ENCODE measurements around the gene TTC9B.

- TF ChIP-seq CTCF (conservative IDR thresholded peaks at IDR 0.05), result no peak
- no peak for TF ChIP-seq EZH2 (IDR thresholded peaks at IDR 0.05; ENCODE audit: low read depth)
Measured at GRCh38 chr19:40191836-40192646, 26.1 kb downstream of the TTC9B start.
